A549 (cell line): Measurements from ENCODE around the gene GPR25. TPM values are rescaled to one million over a fixed set of nuclear protein-coding genes. Genes with fewer than 3 reads are reported as not detected.
A peak's percentile ranks its signal among the peaks of the same experiment; 100 is the strongest.

ENCODE experiments used
- ATAC-seq, 2 experiments: fragments of 200-7000 bp in 1 of 2; fragments of >200 bp in 1 of 2; cut with Nextera tagmentation in 1 of 2; cut with Tn5 transposase in 1 of 2; 3 replicates each; pipeline versions ENCODE4 v1.8.0 to v1.9.1; 2018 to 2020; ENCODE audit warnings: mild to moderate bottlenecking in 1 of 2, moderate library complexity in 1 of 2
- CTCF ChIA-PET: fragments of 300-600 bp; sonication (Branson Sonifier 250); formaldehyde crosslinking; extraction: SDS; loops from one replicate; lab custom pipeline; 2021; ENCODE audit warnings: antibody characterized with exemption, inconsistent platforms; lab: Yijun Ruan, JAX
- POLR2A ChIA-PET: fragments of 350-600 bp; formaldehyde crosslinking; extraction: SDS; loops from one replicate; lab custom pipeline; 2021; ENCODE audit warnings: antibody characterized with exemption, inconsistent platforms; lab: Yijun Ruan, JAX
- DNase-seq, 2 experiments: peaks; one replicate each; pipeline versions ENCODE4 v3.0.0 to v3.0.0-alpha.2; 2011 to 2016; ENCODE audit warnings: low read depth in 1 of 2, low spot score in 1 of 2
- FAIRE-seq: peaks from 2 replicates; lab custom pipeline; 2011; peaks lifted over from hg19 to GRCh38; lab: Jason Lieb, UNC
- H3K27ac ChIP-seq, 2 experiments: fragments of >200 bp; sonication (Bioruptor Twin); formaldehyde crosslinking; 3 replicates each; pipeline ENCODE4 v1.5.1; 2016 to 2017
- H3K4me1 ChIP-seq: fragments of >200 bp; sonication (Bioruptor Twin); formaldehyde crosslinking; 3 replicates; pipeline ENCODE4 v1.6.1; 2016
- H3K4me2 ChIP-seq: fragments of >200 bp; sonication (Bioruptor Twin); formaldehyde crosslinking; 3 replicates; pipeline ENCODE4 v1.6.1; 2016
- H3K4me3 ChIP-seq: fragments of >200 bp; sonication (Bioruptor Twin); formaldehyde crosslinking; 3 replicates; pipeline ENCODE4 v1.5.1; 2016
- H3K9me3 ChIP-seq: fragments of >200 bp; sonication (Bioruptor Twin); formaldehyde crosslinking; 3 replicates; pipeline ENCODE4 v1.6.1; 2016
- ATOH8 ChIP-seq: fragments of 250-450 bp; sonication (Bioruptor Pico); IDR thresholded peaks from 2 replicates; pipeline ENCODE4 v1.5.0; 2020; ENCODE audit warnings: low read depth, mild to moderate bottlenecking, moderate library complexity
- CBX8 ChIP-seq: fragments of 200-600 bp; sonication (generic); IDR thresholded peaks from 2 replicates; pipeline ENCODE4 v1.6.1; 2016
- CEBPB ChIP-seq, 2 experiments: fragments of >200 bp in 1 of 2; sonication (Bioruptor Twin) in 1 of 2; formaldehyde crosslinking in 1 of 2; IDR thresholded peaks; 2 replicates each; pipeline ENCODE4 v1.6.1; 2012 to 2016
- CHD2 ChIP-seq: fragments of 150-350 bp; IDR thresholded peaks from 2 replicates; pipeline ENCODE4 v1.6.1; 2014; ENCODE audit warnings: low read length; ENCODE audit not compliant: partially characterized antibody
- CHD4 ChIP-seq: fragments of 200-600 bp; sonication (generic); IDR thresholded peaks from 2 replicates; pipeline ENCODE4 v1.6.1; 2016; ENCODE audit warnings: antibody characterized with exemption, mild to moderate bottlenecking, borderline replicate concordance
- E2F6 ChIP-seq: IDR thresholded peaks from 2 replicates; pipeline ENCODE4 v1.6.1; 2012; ENCODE audit warnings: low read depth, borderline replicate concordance
- ELK1 ChIP-seq: fragments of 150-350 bp; IDR thresholded peaks from 2 replicates; pipeline ENCODE4 v1.6.1; 2014; ENCODE audit warnings: low read depth, mild to moderate bottlenecking, low read length
- HDAC2 ChIP-seq: fragments of 200-600 bp; sonication (generic); IDR thresholded peaks from 2 replicates; pipeline ENCODE4 v1.6.1; 2016
- HES2 ChIP-seq: fragments of >200 bp; sonication (Bioruptor Twin); formaldehyde crosslinking; IDR thresholded peaks from 2 replicates; pipeline ENCODE4 v1.6.1; 2016
- HEYL ChIP-seq: fragments of 250-450 bp; sonication (Bioruptor Pico); IDR thresholded peaks from 2 replicates; pipeline ENCODE4 v1.8.0; 2021; ENCODE audit warnings: mild to moderate bottlenecking, moderate library complexity
- HOXA7 ChIP-seq: fragments of 250-450 bp; sonication (Bioruptor Pico); IDR thresholded peaks from 2 replicates; pipeline ENCODE4 v1.5.0; 2020; ENCODE audit warnings: mild to moderate bottlenecking, moderate library complexity
- KDM1A ChIP-seq: fragments of 200-600 bp; sonication (generic); IDR thresholded peaks from 2 replicates; pipeline ENCODE4 v1.6.1; 2016; ENCODE audit warnings: low read depth, mild to moderate bottlenecking
- MAX ChIP-seq: IDR thresholded peaks from 2 replicates; pipeline ENCODE4 v1.6.1; 2012
- MAZ ChIP-seq: fragments of 150-350 bp; IDR thresholded peaks from 2 replicates; pipeline ENCODE4 v1.6.1; 2014; ENCODE audit warnings: antibody characterized with exemption, low read depth, low read length, borderline replicate concordance
- MYC ChIP-seq: IDR thresholded peaks from 2 replicates; pipeline ENCODE4 v1.6.1; 2012; ENCODE audit warnings: mild to moderate bottlenecking, inconsistent platforms, low read length, improper control_type of control experiment, borderline replicate concordance
- NPAS2 ChIP-seq: fragments of 250-450 bp; sonication (Bioruptor Pico); IDR thresholded peaks from 2 replicates; pipeline ENCODE4 v1.8.0; 2022; ENCODE audit warnings: mild to moderate bottlenecking, moderate library complexity, borderline replicate concordance
- POLR2A ChIP-seq: IDR thresholded peaks from 2 replicates; pipeline ENCODE4 v1.6.1; 2012; ENCODE audit warnings: mild to moderate bottlenecking, low read length
- RFX5 ChIP-seq: fragments of 450-650 bp; IDR thresholded peaks from 2 replicates; pipeline ENCODE4 v1.7.1; 2014; ENCODE audit warnings: antibody characterized with exemption, mild to moderate bottlenecking, moderate library complexity
- TFCP2L1 ChIP-seq: fragments of 250-450 bp; sonication (Bioruptor Pico); IDR thresholded peaks from 2 replicates; pipeline ENCODE4 v1.5.0; 2021; ENCODE audit warnings: mild to moderate bottlenecking
- USF2 ChIP-seq: fragments of 450-650 bp; IDR thresholded peaks from 2 replicates; pipeline ENCODE4 v1.6.1; 2014; ENCODE audit warnings: antibody characterized with exemption
- ZC3H11A ChIP-seq: fragments of 450-650 bp; IDR thresholded peaks from 2 replicates; pipeline ENCODE4 v1.6.1; 2014; ENCODE audit warnings: antibody characterized with exemption, mild to moderate bottlenecking
- WGBS: methylation state at CpG from one replicate; pipeline ENCODE4 v1.1.6; 2017; ENCODE audit errors: missing lambda C conversion rate; 5-methylcytosine and 5-hydroxymethylcytosine counted together
- polyA plus RNA-seq, 4 experiments: library from polyadenylated mRNA; depleted of rRNA in 3 of 4; stranded (reverse); fragments of >200 nt; fragmentation: RNase III in 1 of 4; extraction: RNeasy Plus Mini Kit Qiagen cat#74134 plus additional on column Dnase treatment in 1 of 4; gene quantifications; 2 replicates in 3 of 4; 3 replicates in 1 of 4; pipeline ENCODE4 v1.2.3, GENCODE V29; 2011 to 2017

The GPR25 gene
- polyA plus RNA-seq, 2 of the 4 experiments (the other 2 are of a cell fraction): not detected

- FAIRE-seq (no peak), ATAC-seq (no peak), DNase-seq (no peak)
- ChIA-PET POLR2A (no interaction called here), CTCF (interaction anchor here (0.8 to 2.4 kb wide), 6 partner anchors 9 to 78 kb away, joined by 3 to 11 read pairs (median 6); no protein-coding TSS in a partner anchor)
- 86% methylated on average over 8 of the region's 8 CpGs for WGBS
- no peak overlapping the region for H3K4me2 ChIP-seq
- peaks cover 99% of the 10 kb centered on the region for H3K4me1 ChIP-seq
- no peak overlapping the region for H3K4me3 ChIP-seq
- H3K27ac ChIP-seq: peak overlapping the region; percentile 44 to 100; a peak in 5 of 6 replicates
- H3K9me3 ChIP-seq: no peaks in the 10 kb centered on the region
- TF ChIP-seq E2F6 (no peak), TFCP2L1 (CRISPR knock-in tag) (no peak), HDAC2 (no peak), HES2 (no peak), MAZ (no peak), CBX8 (no peak), NPAS2 (CRISPR knock-in tag) (no peak)
- TF ChIP-seq, all 56 proteins: peak for 0
These were observed 29.1 kb downstream of the GPR25 start for GRCh38 chr1:200901796-200902444.

GRCh38 chr1:200903793-200904192 is 31.0 kb downstream of the GPR25 start:
- no peak for FAIRE-seq
- 0 out of 3 replicates have a peak overlapping the region, but pooled peaks have one; percentile 3 for H3K4me2 ChIP-seq
- peaks cover 99% of the 10 kb centered on the region for H3K4me1 ChIP-seq
- POLR2A ChIA-PET: no interaction called here
- no peak for TF ChIP-seq CHD4
- TF ChIP-seq POLR2A: no peak
- no peak for TF ChIP-seq CHD2
- no peak for DNase-seq
- no peak for ATAC-seq
- no peaks in the 10 kb centered on the region for H3K9me3 ChIP-seq
- 88% methylated on average over 5 of the region's 5 CpGs for WGBS
- H3K27ac ChIP-seq: peak overlapping the region; percentile 77 to 82; a peak in 4 of 6 replicates
- CTCF ChIA-PET: interaction anchor here (0.6 to 2.4 kb wide), 6 partner anchors 8 to 293 kb away, joined by 3 to 12 read pairs (median 6); partner anchors contain the start of gene INAVA
- H3K4me3 ChIP-seq: no peak overlapping the region

GRCh38 chr1:200904772-200905171 is 32.0 kb downstream of the GPR25 start:
- no peaks in the 10 kb centered on the region for H3K9me3 ChIP-seq
- peak overlapping the region; percentile 39; the same call in 2 of the 3 replicates for H3K4me2 ChIP-seq
- H3K4me3 ChIP-seq: no peak overlapping the region
- no peak for FAIRE-seq
- POLR2A ChIA-PET: interaction anchor here (1.8 kb wide), 1 partner anchor 8 kb away, joined by 8 read pairs; no protein-coding TSS in a partner anchor
- peak overlapping the region; percentile 77 to 82 for H3K27ac ChIP-seq
- peaks cover 99% of the 10 kb centered on the region for H3K4me1 ChIP-seq
- CTCF ChIA-PET: interaction anchor here (1.2 to 2.4 kb wide), 6 partner anchors 9 to 138 kb away, joined by 3 to 12 read pairs (median 6); no protein-coding TSS in a partner anchor
- no peak for ATAC-seq
- no peak for DNase-seq
- TF ChIP-seq ZC3H11A: no peak
- TF ChIP-seq KDM1A: no peak
- TF ChIP-seq MAX: no peak
- TF ChIP-seq ELK1: no peak
- TF ChIP-seq HEYL (CRISPR knock-in tag): no peak
- TF ChIP-seq CEBPB (IDR thresholded peaks at IDR 0.05): no peak
- no peak for TF ChIP-seq HES2
- no peak for TF ChIP-seq MYC
- no peak for TF ChIP-seq MAZ
- no peak for TF ChIP-seq TFCP2L1 (CRISPR knock-in tag)
- TF ChIP-seq USF2: no peak
- TF ChIP-seq HOXA7 (CRISPR knock-in tag): no peak
- no peak for TF ChIP-seq RFX5
- no peak for TF ChIP-seq CBX8
- TF ChIP-seq ATOH8 (CRISPR knock-in tag): no peak
